ENCODE data around the gene DCC.

Gene DCC

DNA sequence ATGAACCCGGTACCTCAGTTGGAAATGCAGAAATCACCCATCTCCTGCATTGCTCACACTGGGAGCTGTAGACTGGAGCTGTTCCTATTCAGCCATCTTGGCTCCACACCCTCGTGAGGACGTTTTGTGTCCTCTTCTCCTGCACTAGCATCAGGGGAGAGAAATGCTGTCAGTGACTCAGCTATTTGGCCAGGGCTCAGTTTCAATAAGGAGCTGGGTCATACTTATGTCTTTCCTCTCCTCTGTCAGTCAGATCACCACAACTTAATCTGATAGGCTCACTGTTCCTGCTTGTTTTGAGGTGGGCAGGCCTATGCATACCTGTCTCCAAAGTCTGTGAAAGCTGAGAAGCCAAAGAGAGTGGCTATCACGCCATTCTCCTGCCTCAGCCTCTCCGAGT lies 921.2 kb downstream of the DCC start:
- TF ChIP-seq EZH2phosphoT487 (IDR thresholded peaks at IDR 0.05; ENCODE audit: borderline replicate concordance) = no peak
- TF ChIP-seq, protein P1, sequence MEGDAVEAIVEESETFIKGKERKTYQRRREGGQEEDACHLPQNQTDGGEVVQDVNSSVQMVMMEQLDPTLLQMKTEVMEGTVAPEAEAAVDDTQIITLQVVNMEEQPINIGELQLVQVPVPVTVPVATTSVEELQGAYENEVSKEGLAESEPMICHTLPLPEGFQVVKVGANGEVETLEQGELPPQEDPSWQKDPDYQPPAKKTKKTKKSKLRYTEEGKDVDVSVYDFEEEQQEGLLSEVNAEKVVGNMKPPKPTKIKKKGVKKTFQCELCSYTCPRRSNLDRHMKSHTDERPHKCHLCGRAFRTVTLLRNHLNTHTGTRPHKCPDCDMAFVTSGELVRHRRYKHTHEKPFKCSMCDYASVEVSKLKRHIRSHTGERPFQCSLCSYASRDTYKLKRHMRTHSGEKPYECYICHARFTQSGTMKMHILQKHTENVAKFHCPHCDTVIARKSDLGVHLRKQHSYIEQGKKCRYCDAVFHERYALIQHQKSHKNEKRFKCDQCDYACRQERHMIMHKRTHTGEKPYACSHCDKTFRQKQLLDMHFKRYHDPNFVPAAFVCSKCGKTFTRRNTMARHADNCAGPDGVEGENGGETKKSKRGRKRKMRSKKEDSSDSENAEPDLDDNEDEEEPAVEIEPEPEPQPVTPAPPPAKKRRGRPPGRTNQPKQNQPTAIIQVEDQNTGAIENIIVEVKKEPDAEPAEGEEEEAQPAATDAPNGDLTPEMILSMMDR (conservative IDR thresholded peaks at IDR 0.05; ENCODE audit: low read length) = no peak
- Histone ChIP-seq H2AFZ (ENCODE audit: low read length) (no peak overlapping the region), H3K36me3 (ENCODE audit: insufficient read depth, low read length) (no peaks in the 10 kb centered on the region), H4K20me1 (ENCODE audit: insufficient read depth, low read length, poor library complexity, severe bottlenecking) (no peaks in the 10 kb centered on the region), H3F3A (ENCODE audit: low read depth) (no peaks in the 10 kb centered on the region), H3K9me3 (ENCODE audit: insufficient read depth, low read depth, low read length) (no peaks in the 10 kb centered on the region), H3K79me2 (ENCODE audit: insufficient read depth, low read length) (no peaks in the 10 kb centered on the region), H3K4me3 (ENCODE audit: low read length, poor library complexity, severe bottlenecking) (no peak overlapping the region), H3K4me1 (ENCODE audit: insufficient read depth, low read length, poor library complexity, severe bottlenecking) (no peaks in the 10 kb centered on the region), H3K9me2 (replicated peaks; ENCODE audit: low read depth, low read length) (no peaks in the 10 kb centered on the region), H3K27me3 (ENCODE audit: insufficient read depth, low read length, poor library complexity, severe bottlenecking) (no peaks in the 10 kb centered on the region), H3K4me2 (ENCODE audit: low read depth, low read length, poor library complexity, severe bottlenecking) (no peak overlapping the region), H3K9ac (ENCODE audit: low read depth, low read length, poor library complexity, severe bottlenecking) (no peak overlapping the region)

DNA sequence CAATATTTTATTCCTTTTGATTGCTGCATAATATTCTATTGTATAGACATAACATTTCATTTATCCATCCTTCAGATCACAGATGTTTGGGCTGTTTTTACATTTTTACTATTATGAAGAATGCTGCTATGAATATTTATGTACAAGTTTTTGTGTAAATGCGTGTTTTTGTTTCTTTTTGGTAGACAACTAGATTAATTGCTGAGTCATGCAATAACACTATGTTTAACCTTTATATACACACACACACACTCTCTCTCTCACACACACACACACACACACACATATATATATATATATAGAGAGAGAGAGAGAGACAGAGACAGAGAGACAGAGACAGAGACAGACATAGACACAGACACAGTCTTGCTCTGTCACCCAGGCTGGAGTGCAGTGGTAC lies 926.9 kb downstream of the DCC start:
- Histone ChIP-seq H3K4me2 (ENCODE audit: low read depth, low read length, poor library complexity, severe bottlenecking) (no peak overlapping the region), H3K36me3 (ENCODE audit: insufficient read depth, low read length) (no peaks in the 10 kb centered on the region), H3K9me3 (ENCODE audit: insufficient read depth, low read depth, low read length) (no peaks in the 10 kb centered on the region), H2AFZ (ENCODE audit: low read length) (no peak overlapping the region), H3K27me3 (ENCODE audit: insufficient read depth, low read length, poor library complexity, severe bottlenecking) (no peaks in the 10 kb centered on the region), H3K4me3 (ENCODE audit: low read length, poor library complexity, severe bottlenecking) (no peak overlapping the region), H3K4me1 (ENCODE audit: insufficient read depth, low read length, poor library complexity, severe bottlenecking) (no peaks in the 10 kb centered on the region), H3F3A (ENCODE audit: low read depth) (no peaks in the 10 kb centered on the region), H3K9me2 (replicated peaks; ENCODE audit: low read depth, low read length) (no peaks in the 10 kb centered on the region), H3K79me2 (ENCODE audit: insufficient read depth, low read length) (no peaks in the 10 kb centered on the region), H4K20me1 (ENCODE audit: insufficient read depth, low read length, poor library complexity, severe bottlenecking) (no peaks in the 10 kb centered on the region), H3K9ac (ENCODE audit: low read depth, low read length, poor library complexity, severe bottlenecking) (no peak overlapping the region)
- TF ChIP-seq, protein P1 (conservative IDR thresholded peaks at IDR 0.05; ENCODE audit: low read length) = no peak
- TF ChIP-seq EZH2phosphoT487 (IDR thresholded peaks at IDR 0.05; ENCODE audit: borderline replicate concordance) = no peak

DNA sequence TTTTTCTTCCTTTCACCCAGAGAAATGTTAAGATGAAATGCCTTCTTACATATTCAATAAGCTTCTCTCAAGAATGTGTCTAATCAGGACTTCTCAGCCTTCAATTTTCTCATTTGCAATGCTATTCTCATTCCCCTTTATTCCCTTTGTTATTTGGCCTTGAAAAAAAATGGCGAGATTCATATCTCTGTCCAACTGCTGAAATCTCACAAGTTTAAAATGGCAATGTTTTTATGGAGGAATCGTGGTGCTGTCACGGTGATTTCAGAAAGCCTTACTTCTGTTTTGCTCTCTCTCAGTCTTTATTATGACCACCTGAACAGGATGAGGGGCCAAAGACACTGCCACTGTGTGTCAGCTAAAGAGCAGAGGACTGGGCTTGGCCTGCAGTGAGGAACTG lies 928.5 kb downstream of the DCC start:
- H3K9ac ChIP-seq (ENCODE audit: low read depth, low read length, poor library complexity, severe bottlenecking) = no peak overlapping the region
- no peaks in the 10 kb centered on the region for H3K9me2 ChIP-seq (replicated peaks; ENCODE audit: low read depth, low read length)
- H4K20me1 ChIP-seq (ENCODE audit: insufficient read depth, low read length, poor library complexity, severe bottlenecking) = no peaks in the 10 kb centered on the region
- no peaks in the 10 kb centered on the region for H3K79me2 ChIP-seq (ENCODE audit: insufficient read depth, low read length)
- H3F3A ChIP-seq (ENCODE audit: low read depth) = no peaks in the 10 kb centered on the region
- no peak for TF ChIP-seq EZH2phosphoT487 (IDR thresholded peaks at IDR 0.05; ENCODE audit: borderline replicate concordance)
- TF ChIP-seq, protein P1 (conservative IDR thresholded peaks at IDR 0.05; ENCODE audit: low read length) = no peak
- H3K4me1 ChIP-seq (ENCODE audit: insufficient read depth, low read length, poor library complexity, severe bottlenecking) = no peaks in the 10 kb centered on the region
- H3K4me2 ChIP-seq (ENCODE audit: low read depth, low read length, poor library complexity, severe bottlenecking) = no peak overlapping the region
- no peak overlapping the region for H2AFZ ChIP-seq (ENCODE audit: low read length)
- H3K4me3 ChIP-seq (ENCODE audit: low read length, poor library complexity, severe bottlenecking) = no peak overlapping the region
- H3K9me3 ChIP-seq (ENCODE audit: insufficient read depth, low read depth, low read length) = no peaks in the 10 kb centered on the region
- no peaks in the 10 kb centered on the region for H3K27me3 ChIP-seq (ENCODE audit: insufficient read depth, low read length, poor library complexity, severe bottlenecking)
- H3K36me3 ChIP-seq (ENCODE audit: insufficient read depth, low read length) = no peaks in the 10 kb centered on the region

Data from Loucy (cell line).